ENCODE results near the gene PUM2.

DNA sequence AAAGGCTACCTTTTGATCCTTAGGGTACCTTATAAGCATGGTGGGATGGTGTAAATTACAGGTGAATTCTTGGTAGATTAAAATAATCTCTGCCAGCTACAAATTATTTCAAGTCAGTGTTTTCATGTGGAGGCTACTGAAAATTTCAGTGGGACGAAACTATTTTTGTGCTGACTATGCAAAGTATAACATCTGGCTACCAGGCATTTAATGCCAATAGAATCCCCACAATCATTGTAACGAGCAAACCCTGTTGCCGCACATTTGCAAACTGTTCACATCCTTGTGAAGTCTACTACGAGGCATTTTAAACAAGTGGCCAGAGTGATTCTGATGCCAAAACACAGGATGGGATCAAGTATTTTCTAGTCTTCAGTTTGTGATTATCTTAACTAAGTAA lies 77.6 kb downstream of the PUM2 start:
- TF ChIP-seq, protein P1, sequence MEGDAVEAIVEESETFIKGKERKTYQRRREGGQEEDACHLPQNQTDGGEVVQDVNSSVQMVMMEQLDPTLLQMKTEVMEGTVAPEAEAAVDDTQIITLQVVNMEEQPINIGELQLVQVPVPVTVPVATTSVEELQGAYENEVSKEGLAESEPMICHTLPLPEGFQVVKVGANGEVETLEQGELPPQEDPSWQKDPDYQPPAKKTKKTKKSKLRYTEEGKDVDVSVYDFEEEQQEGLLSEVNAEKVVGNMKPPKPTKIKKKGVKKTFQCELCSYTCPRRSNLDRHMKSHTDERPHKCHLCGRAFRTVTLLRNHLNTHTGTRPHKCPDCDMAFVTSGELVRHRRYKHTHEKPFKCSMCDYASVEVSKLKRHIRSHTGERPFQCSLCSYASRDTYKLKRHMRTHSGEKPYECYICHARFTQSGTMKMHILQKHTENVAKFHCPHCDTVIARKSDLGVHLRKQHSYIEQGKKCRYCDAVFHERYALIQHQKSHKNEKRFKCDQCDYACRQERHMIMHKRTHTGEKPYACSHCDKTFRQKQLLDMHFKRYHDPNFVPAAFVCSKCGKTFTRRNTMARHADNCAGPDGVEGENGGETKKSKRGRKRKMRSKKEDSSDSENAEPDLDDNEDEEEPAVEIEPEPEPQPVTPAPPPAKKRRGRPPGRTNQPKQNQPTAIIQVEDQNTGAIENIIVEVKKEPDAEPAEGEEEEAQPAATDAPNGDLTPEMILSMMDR (IDR thresholded peaks at IDR 0.05; ENCODE audit: low read depth, low read length), result no peak
- no peak for TF ChIP-seq EZH2phosphoT487 (IDR thresholded peaks at IDR 0.05; ENCODE audit: low read depth)

All from OCI-LY3 (cell line).